ENCODE data around the gene C2orf68.
"Not testable (repeated sequence)": the region's sequence is repeated elsewhere in the genome, so short reads cannot be mapped to it uniquely, and the experiment has no call there.

Gene C2orf68

DNA sequence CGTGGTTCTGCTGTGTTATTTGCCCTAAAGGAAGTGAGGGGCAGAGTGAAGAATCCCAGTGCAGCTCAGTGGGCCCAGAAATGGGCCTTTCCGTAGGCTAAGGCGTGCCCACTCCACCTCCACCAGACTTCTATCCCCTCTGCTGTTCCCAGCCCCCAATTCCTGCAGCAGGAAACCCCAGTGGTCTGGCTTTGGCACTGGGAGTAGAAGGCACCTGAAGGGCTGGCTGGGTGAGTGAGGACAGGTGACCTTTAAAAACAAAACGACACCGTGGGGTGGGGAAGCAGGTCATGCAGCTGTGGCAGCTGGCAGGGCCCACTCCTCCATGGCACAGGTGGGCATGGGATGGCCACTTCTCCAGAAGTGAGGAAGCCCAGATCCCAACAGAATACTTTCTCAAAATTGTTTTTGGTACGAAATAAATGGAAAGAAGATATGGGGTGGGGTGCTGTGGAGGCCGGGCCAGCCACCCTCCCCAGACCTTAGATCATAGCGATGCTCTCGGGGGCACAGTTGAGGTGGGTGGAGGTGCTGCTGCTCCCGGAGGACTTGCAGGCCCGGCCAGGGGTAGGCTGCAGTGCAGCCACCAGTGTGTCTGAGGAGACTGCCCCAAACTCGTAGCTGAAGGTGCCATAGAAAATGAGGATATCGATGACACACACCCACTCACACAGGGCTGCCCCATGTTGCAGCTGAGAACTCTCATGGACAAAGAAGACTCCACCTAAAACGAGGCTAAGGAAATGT, 13.1 kb downstream of the C2orf68 start:
- DNase-seq (ENCODE audit: low spot score), result no peak

GRCh38 chr2:85597241-85597640, 14.6 kb downstream of the C2orf68 start:
- no peak for DNase-seq (ENCODE audit: low spot score)

- no peak for DNase-seq (ENCODE audit: low spot score)
Observed at GRCh38 chr2:85596486-85597143, 15.3 kb downstream of the C2orf68 start.

- no peak for DNase-seq (ENCODE audit: low spot score)
Observed at GRCh38 chr2:85596026-85596333, 15.9 kb downstream of the C2orf68 start.

DNA sequence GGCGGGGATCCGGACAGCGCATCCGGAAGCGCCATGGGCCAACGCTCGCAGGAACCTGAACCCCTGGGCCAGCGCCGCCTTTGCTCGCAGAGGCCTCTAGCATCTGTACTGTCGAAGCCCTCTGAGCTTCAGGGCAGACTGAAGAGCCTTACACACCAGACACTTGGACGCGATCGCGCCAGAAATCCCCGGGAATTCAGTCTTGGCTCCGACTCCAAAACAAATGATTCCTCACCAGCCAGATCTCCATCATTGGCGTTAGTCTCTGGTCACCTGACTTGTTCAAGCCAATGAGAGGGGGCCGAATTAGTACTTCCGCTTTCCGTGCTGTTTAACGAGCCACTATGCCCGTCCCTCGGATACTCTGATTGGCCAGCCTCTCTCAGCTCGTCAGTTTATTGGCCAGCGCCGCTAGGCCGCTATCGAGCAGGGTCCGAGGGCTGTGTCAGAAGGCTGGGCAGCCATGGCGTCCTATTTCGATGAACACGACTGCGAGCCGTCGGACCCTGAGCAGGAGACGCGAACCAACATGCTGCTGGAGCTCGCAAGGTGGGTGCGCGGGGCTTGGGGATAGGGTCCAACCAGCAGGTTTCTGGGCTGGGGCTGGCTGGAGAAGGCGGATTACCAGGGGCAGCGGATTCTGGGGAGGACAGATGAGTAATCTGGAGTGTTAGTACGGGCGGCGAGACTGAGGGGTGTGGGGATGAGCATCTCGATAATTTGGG, 16.4 kb downstream of the C2orf68 start, which contains the start of gene RNF181:
Gene RNF181 (plus strand): TSS at position 445 of the 725 bp plus-strand sequence. CDS start 19 bp downstream, at position 464.
- DNase-seq (ENCODE audit: low spot score), result peak; percentile 96

- no peak for DNase-seq (ENCODE audit: low spot score)
Observed at GRCh38 chr2:85594715-85595300, 17.1 kb downstream of the C2orf68 start.

- DNase-seq (ENCODE audit: low spot score), result no peak
Observed at GRCh38 chr2:85593023-85593422, 18.8 kb downstream of the C2orf68 start.

DNA sequence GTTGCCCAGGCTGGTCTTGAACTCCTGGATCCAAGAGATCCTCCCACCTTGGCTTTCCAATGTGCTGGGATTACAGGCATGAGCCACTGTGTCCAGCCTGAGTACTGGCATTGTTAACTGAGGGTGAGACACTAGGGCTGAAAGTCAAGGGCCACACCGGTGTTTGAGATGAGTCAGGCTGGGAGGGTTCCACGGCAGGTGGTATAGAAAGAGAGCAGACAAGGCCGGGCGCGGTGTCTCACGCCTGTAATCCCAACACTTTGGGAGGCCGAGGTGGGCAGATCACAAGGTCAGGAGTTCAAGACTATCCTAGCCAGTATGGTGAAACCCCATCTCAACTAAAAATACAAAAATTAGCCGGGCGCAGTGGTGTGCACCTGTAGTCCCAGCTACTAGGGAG, 19.6 kb downstream of the C2orf68 start:
- DNase-seq (ENCODE audit: low spot score), result not testable (repeated sequence)

- DNase-seq (ENCODE audit: low spot score), result no peak
Observed at GRCh38 chr2:85591563-85591962, 20.3 kb downstream of the C2orf68 start.

- DNase-seq (ENCODE audit: low spot score), result no peak
Observed at GRCh38 chr2:85590950-85591349, 20.9 kb downstream of the C2orf68 start.

DNA sequence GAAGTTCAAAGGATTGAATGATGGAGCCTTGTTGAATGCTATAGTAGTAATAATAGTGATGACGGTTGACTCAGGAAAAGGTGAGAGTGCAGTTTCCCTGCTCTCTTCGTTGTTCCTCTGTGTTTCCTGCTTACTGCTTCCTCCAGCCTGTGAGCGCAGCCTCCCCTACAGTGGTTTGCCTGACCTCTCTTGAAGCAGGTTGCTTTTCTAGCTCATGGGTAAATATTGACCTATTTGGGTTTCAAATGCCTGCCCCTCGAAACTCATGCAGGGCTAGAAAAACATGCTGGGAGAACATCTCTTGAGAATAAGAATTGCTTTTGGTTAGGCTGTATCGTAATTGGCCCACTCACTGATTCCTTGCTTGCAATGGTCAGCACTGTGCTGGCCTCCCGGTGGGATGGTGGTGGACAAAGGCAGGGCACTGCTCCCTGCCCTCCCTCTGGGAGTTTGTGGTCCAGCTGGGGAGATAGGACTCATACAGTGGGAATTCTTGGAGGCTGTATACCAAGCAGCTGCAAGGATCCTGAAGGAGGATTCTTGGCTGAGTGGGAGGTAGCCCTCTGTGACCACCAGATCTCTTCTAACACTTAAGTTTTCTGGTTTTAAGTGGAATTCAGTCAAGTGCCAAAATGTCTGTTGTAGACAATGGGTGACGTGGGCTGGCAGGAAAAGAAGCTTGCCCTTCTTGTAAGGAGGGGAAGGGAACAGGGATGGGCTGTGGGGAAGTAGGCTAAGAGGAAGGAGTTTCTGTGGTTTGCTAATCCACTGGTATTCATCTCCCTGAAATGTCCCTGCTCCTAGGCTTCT, 21.7 kb downstream of the C2orf68 start:
- no peak for DNase-seq (ENCODE audit: low spot score)

GRCh38 chr2:85589181-85589580, 22.7 kb downstream of the C2orf68 start:
- DNase-seq (ENCODE audit: low spot score), result no peak

- DNase-seq (ENCODE audit: low spot score), result no peak
Observed at GRCh38 chr2:85588645-85589044, 23.2 kb downstream of the C2orf68 start.

- DNase-seq (ENCODE audit: low spot score), result no peak
Observed at GRCh38 chr2:85588236-85588635, 23.6 kb downstream of the C2orf68 start.

- DNase-seq (ENCODE audit: low spot score), result no peak
Observed at GRCh38 chr2:85585781-85586105, 26.1 kb downstream of the C2orf68 start.

- DNase-seq (ENCODE audit: low spot score), result peak; percentile 89
Observed at GRCh38 chr2:85584857-85585780, 26.7 kb downstream of the C2orf68 start.

DNA sequence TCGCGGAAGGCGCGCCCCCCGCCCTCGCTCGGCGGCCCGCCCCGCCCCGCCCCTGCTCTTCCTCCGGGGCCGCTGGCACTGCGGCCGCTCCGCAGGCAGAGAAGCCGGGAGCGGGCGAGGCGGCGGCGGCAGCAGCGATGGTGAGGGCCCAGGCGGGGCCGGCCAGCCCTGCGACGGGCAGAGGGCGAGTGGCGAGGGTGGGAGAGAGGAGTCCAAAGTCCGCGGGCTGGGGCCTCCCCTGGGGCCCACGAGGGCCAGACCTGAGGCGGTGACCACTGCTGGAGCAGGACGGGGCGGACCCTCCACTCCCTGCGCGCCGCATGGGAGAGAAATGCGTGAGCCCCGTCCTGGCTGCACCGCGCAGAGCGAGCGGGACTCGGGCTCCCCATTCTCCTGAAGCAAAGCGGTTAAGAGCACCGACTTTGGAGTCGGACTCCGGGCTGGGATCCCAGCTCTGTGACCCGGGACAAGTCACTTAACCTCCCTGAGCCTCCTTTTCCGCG, 27.5 kb downstream of the C2orf68 start, which contains the start of gene VAMP5:
Gene VAMP5 (plus strand): TSS at position 78 of the 503 bp plus-strand sequence. CDS start 60 bp downstream, at position 138.
- DNase-seq (ENCODE audit: low spot score), result peak; percentile 76

DNA sequence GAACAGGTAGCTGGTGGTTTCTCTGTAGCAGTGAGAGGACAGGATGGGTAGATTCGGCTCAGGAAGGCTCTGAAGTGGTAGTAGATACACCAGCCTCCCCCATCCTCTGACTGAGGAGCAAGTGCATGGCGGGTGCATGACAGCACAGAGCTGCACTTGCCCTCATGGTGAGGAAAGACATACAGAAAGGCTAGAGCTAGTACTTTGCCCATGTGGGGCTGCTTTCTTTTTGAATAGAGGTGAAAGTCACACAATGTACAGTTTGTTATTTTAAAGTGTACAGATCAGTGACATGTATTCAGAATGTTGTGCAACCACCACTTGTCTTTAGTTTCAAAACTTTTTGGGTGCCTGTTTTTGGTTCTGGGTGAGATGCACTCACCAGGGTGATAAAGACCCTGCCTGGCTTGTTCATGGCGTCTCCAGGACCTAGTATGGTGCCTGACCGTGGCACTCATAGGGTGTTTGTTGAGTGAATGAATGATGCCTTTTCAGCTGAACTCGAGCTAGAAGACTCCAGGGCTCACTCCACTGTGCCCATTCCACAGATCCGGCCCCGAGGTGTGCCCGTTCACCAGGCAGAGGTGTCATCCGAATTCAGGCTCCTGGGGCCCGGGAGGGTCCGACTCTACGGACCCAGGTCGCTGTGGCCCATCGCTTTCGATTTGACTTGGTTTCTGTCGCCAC, 28.1 kb downstream of the C2orf68 start:
- DNase-seq (ENCODE audit: low spot score), result no peak

GRCh38 chr2:85582492-85582891, 29.4 kb downstream of the C2orf68 start:
- DNase-seq (ENCODE audit: low spot score), result no peak

DNA sequence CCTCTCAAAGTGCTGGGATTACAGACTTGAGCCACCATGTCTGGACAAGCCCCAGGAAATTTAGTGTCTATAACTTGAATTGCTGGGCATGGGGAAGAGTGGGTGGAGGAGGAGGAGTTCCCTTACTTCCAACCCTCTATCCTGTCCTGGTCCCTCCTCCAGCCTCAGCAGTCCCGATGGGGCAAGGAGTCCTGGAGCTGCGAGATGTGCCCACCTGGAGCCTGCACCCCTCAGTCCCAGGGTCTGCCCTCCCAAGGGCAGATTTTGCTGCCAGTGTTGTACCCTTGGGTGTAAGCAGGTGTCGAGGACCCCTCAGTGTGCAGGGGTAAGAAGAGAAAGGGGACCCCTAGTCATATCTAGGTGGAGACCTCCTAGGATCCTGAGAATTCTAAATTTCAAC, 31.7 kb downstream of the C2orf68 start:
- no peak for DNase-seq (ENCODE audit: low spot score)
